HG03097 (cell line): ENCODE results near the gene DHRS3.

ENCODE experiments used
- ATAC-seq: cut with Tn5 transposase; IDR thresholded peaks from one replicate; pipeline ENCODE4 v1.9.1; 2021; ENCODE audit not compliant: unreplicated experiment, low FRiP score

Gene DHRS3

DNA sequence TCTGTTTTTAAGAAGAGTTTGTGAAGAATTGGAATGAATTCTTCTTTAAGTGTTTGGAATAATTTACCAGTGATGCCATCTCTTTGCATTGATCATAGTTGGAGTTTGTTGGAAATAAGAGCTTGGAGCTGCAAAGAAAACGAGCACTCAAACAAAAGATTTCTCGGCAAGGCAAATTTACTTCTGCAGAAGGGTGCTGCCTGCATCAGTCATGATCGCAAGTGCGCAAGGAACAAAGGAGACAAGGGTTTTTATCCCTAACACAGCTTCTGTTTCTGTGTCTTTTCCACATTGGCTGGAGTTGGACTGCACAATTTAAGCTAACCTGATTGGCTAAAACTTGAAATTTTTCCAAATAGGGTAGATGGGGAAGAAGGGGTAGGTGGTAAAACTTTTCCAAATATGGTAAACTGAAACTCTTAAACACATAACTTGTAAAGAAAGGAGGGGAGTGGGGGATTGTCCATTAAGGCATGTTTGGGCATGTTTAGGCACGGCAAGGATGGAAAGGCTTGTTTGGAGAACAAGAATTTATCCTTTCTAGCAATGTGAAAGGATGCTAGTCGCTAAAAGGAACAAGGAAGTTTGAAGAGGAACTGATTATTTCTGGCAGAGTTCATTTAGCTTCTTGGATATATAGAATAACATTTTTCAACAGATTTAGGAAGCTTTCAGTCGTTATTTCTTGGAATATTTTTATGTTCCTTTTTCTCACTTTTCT is 22.4 kb upstream of the DHRS3 start:
- ATAC-seq, result no peak

DNA sequence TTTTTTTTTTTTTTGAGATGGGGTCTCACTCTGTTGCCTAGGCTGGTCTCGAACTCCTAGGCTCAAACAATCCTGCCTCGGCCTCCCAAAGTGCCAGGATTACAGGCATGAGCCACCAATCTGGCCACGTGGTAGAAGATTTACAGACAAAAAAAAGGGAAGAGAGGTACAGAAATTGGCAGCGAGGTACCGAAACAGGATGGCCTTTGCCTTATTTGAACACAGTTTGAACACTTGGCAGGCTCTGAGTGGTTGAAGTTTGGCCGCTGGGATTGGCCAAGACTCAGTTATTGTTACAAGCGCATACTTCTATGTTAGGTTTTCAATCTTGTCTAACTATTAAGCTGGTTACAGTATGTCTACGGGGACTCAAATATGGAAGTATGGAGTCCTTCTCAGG is 19.7 kb upstream of the DHRS3 start:
- ATAC-seq, result no peak

DNA sequence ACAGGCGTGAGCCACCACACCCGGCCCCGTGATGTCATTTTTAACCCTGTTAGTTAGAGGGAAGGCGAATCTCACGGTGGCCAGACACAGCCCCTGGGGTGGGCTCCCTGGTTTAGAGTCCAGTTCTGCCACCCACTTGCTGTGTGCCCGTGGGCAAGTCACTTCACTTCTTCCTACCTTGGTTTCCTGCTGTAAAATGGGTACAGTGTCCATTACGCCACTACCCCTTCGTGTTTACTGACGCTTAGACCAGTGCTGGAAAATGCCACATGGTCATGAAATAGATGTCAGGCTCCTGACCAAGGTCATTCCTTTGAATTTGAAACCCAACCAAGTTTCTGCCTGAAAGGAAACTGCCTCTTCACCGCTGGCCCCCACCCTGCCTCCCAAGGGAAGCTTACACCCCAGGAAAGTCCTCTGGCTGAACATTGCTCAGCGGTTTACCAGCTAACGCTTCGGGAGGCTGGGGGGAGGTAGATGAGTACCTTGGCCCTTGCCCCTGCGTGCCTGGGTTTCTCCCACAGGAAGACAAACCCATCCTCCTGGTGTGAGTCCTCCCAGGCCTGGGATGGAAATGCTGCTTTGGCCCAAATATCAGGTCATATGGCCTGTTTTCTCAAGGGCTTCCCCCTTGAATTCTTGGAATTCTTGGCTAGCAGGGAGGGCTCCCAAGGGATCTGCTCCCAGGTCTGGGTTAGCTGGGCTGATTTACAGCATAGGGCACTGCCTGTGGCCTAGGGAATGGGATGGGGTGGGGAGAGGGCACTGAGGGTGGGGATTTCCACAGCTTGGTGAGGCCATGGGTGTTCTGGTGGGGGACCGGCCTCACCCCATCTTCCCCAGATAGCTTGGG is 18.3 kb upstream of the DHRS3 start:
- no peak for ATAC-seq

GRCh38 chr1:12634696-12635202 is 16.7 kb upstream of the DHRS3 start:
- ATAC-seq, result no peak

DNA sequence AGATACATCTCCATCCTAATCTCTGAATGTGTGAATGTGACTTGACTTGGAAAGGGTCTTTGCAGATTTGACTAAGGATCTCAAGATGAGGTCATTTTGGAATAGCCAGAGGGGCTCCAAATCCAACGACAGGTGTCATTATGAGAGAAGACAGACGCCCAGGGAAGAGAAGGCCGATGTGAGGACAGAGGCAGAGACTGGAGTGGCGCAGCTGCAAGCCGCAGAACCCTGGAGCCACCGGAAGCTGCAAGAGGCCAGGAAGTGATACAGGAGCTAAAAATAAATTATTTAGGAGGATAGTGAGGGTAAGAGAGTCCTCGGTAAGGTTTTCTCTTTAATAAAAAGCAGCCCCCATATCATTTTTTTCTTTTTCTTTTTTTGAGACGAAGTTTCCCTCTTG is 16.1 kb upstream of the DHRS3 start:
- no peak for ATAC-seq

DNA sequence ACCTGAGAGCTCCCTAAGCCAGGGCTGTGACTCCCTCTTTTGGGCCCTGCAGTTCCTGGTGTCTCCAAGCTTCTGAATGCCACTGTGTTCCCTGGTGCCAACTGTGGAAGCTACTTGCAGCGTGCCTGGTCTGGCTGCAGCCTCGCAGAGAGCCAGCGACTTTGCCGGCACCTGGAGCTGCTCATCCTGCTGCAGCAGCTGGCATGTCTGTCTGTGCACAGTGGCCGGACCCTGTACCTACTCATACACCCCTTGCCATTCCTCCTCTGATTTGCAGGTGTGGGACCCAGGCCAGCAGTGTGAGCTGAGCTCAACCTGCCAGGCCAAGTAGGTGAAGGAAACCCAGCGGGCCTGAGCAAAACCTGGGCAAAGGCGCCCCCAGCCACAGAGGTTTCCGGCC is 13.6 kb upstream of the DHRS3 start:
- ATAC-seq, result no peak

DNA sequence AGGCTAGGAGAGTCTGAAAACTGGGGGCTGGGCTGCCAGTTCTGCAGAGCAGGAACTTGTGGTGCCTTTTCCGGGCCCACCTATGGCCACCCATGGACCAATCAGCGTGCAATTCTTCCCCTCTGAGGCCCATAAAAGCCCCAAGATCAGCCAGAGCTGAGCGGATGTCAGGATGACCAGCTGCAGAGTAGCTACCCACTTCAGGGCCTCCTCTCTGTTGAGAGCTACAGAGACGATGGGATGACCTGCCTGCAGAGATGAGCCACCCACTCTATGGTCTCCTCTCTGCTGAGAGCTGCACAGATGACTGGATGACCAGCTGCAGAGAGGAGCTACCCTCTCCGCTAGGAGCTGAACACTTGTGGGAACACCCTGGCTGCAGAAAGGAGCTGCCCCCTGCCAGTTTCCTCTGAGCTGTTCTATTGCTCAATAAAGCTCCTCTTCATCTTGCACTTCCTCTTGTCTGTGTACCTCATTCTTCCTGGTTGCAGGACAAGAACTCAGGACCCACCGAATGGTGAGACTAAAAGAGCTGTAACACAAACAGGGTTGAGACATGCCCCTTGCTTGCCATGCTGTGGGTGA is 13.0 kb upstream of the DHRS3 start:
- ATAC-seq, result no peak

DNA sequence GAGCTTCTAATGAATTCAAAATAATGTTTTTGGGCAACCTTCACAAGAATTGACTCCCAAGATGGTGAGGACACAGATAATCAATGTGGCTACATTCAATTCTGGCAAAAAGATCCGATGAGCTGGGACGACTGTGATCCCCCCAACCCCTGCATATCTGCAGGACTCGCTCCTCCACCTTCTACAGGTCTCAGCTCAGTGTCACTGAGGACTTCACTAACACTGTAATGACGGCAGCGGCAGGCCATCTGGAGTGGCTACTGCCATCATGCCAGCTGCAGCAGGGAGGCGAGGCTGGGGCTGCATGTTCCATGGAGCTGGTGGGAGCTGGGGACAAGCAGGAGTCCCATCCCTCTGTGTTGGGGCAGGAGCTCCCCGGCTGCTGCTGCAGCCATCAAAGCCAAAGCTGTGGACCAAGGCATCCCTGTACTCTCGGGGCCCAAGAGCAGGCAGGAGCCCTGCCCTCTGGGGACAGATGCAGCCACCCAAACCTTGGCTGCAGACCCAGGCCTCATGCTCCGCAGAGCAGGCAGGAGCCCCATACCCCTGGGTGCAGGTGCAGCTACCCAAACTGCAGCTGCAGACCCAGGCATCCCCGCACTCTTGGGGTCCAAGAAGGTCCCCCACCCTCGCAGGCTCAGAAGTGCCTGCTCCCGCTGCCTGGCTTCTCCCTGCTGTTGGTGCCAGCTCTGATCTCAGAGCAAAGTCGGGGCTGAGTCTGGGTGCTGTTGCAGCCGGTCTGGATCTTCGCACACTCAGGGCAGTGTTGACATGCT is 12.2 kb upstream of the DHRS3 start:
- ATAC-seq, result no peak

GRCh38 chr1:12629511-12629956 is 11.5 kb upstream of the DHRS3 start:
- ATAC-seq, result no peak

GRCh38 chr1:12627296-12627695 is 9.3 kb upstream of the DHRS3 start:
- ATAC-seq, result no peak

GRCh38 chr1:12626888-12627287 is 8.9 kb upstream of the DHRS3 start:
- ATAC-seq, result no peak

DNA sequence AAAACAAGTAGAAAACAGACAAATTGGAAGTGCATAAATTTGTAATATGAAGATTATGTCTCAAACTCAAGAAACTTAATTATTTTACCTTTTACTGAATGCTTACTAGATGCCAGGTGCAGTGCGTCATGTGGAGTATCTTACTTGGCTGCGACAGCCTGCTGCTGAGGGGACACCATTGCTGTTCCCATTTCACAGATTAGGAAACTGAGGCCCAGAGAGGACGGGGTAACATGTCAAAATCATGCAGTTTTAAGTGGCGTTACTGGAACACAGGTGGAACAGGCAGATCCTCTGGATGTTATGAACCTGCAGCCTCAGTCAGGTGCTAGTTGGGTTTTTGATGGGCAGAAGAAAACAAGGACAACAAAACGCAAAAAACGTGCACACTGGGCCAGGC is 7.3 kb upstream of the DHRS3 start:
- ATAC-seq, result no peak

GRCh38 chr1:12622506-12622905 is 4.5 kb upstream of the DHRS3 start:
- ATAC-seq, result no peak

DNA sequence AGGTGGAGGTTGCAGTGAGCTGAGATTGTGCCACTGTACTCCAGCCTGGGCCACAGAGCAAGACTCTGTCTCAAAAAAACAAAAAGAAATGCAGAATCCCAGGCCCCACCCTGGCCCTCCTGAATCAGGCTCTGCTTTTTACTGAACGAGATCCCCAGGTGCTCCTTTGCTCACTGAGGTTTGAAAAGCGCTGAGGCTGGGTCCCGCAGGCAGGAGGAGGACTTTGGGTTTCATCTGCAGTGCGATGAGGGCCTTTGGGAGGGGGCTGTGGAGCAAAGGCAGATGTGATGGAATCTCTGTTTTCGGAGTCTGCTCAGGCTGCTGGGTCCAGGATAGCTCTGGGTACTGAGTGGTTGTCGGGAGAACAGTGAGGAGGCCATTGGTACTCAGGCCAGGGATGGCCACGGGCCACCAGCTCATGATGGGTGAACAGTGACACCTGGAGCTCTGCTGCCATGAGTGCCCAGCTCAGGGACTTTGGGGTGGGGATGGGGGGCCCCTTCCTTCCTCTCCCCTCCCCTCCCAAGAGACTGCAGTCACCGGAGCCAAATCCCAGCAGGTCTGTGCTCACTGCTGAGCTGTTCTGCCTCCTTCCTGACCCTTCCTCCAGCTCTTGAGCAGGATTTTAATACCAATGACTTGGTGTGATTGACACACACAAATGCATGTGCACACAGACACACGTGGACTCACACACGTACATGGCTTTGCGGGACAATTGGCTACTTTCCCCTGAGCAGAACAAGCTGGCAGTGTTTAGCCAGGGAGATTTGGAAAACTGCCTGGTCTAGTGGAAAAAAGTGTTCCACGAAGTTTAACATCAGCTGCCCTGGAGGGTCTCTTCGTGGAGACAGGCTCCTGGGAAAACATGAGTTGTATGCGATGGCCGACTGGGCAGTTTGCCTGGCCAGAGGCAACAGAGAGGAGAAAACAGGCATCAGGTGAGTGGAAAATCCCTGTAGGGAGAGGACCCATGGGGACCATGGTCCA is 3.6 kb upstream of the DHRS3 start:
- no peak for ATAC-seq

DNA sequence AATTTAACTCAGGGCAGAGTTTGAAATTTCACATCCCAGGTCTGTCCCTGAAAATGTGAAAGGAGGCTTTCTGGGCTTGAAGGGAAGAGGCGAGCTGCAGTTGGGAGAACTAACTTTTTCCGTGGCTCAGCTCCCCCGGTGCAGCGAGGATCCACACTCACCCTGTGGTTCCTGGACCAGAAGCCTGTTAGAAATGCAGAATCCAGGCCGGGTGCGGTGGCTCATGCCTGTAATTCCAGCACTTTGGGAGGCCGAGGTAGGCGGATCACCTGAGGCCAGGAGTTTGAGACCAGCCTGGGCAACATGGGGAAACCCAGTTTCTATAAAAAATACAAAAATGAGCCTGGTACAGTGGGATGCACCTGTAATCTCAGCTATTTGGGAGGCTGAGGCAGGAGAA is 2.9 kb upstream of the DHRS3 start:
- no peak for ATAC-seq

GRCh38 chr1:12620488-12620865 is 2.5 kb upstream of the DHRS3 start:
- no peak for ATAC-seq

- ATAC-seq, result no peak
These were observed 1.9 kb upstream of the DHRS3 start for GRCh38 chr1:12619792-12620487.

DNA sequence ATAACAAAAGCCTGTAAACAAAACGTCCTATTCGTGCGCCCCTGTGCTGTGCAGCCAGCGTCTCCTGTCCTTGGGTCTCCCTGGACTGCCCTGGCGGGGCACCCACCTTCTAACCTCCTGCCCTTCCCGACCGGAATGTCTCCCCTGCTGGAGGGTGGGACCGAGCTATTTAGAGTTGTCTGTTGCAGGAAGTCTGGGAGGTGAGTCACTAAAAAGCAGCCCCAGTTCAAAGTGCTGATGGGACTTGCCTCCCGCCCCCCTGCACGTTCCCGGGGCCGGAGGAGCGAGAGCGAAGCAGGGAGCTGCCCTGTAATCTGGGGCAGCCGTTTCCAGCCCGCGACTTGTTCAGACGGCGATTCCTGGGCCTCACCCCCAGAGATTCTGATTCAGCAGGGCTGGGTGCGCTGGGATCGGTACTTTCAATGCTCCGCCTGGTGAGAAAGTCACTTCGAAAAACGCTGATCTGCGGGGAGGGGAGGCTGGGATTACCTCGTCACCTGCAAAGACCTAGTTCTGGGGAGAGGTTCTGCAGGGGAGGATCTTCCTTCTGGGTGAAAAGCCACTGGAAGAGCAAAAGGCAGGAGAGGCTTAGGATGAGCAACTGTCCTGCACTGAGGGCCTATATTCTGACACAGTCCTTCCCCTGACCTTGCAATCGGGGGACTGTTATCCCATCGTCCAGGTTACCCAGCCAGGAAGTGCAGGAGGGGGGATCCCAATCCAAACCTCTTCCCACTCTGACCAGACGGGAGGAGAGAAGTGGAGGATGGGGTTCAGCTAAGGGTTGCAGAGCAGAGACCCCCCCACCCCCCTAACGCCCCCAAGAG is 1.2 kb upstream of the DHRS3 start:
- ATAC-seq, result no peak
